Mesodermal cell (in vitro differentiated cells): ENCODE measurements around the gene TMEM60.
A peak's percentile ranks its signal among the peaks of the same experiment; 100 is the strongest.

Experiments
- H3K27ac ChIP-seq: 2 replicates; pipeline ENCODE4 v1.7.0; 2013; ENCODE audit warnings: mild to moderate bottlenecking, low read depth, low read length, moderate library complexity; ENCODE audit not compliant: severe bottlenecking
- H3K36me3 ChIP-seq: 2 replicates; pipeline ENCODE4 v1.7.1; 2013; ENCODE audit warnings: mild to moderate bottlenecking, low read length, moderate library complexity; ENCODE audit not compliant: control insufficient read depth, insufficient read depth
- H3K4me1 ChIP-seq: one replicate; pipeline ENCODE4 v1.7.1; 2013; ENCODE audit warnings: mild to moderate bottlenecking, low read length; ENCODE audit not compliant: insufficient read depth, control insufficient read depth, poor library complexity, severe bottlenecking
- H3K4me3 ChIP-seq: 2 replicates; pipeline ENCODE4 v1.7.0; 2013; ENCODE audit warnings: low read length, control low read depth, mild to moderate bottlenecking; ENCODE audit not compliant: insufficient read depth, poor library complexity, severe bottlenecking; ENCODE audit errors: extremely low read depth
- H3K9me3 ChIP-seq: 2 replicates; pipeline ENCODE4 v1.7.1; 2013; ENCODE audit warnings: mild to moderate bottlenecking, low read length, moderate library complexity; ENCODE audit not compliant: control insufficient read depth
- WGBS, 2 experiments: methylation state at CpG; one replicate each; pipeline ENCODE4 v1.1.5; 2013; ENCODE audit warnings: missing lambda C conversion rate in 2 of 2; ENCODE audit not compliant: insufficient coverage in 2 of 2; 5-methylcytosine and 5-hydroxymethylcytosine counted together

Gene TMEM60

DNA sequence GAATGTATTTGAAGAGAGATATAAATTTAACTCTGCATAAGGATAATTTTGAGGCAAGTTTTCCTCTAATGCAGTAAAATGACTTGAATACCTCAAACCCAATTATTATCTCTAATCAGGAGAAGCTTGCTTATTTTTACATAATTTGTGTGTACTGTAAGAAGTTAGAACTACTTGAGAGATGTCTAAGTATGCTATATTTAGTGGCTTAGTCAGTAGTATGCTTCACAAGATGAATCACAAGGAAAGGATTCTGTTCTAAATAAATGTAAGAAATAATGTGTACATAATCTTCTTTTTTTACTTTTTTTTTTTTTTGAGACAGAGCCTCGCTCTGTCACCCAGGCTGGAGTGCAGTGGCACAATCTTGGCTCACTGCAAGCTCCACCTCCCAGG, 14.1 kb upstream of the TMEM60 start:
- Histone ChIP-seq H3K4me1 (no peaks in the 10 kb centered on the region), H3K4me3 (no peak overlapping the region), H3K36me3 (peaks cover 3% of the 10 kb centered on the region), H3K9me3 (no peaks in the 10 kb centered on the region), H3K27ac (no peak overlapping the region)
- no CpG with 5 or more reads among the region's 1 CpG for WGBS, 2 experiments

GRCh38 chr7:77811516-77812289, 13.5 kb upstream of the TMEM60 start:
- H3K27ac ChIP-seq = no peak overlapping the region
- no peaks in the 10 kb centered on the region for H3K9me3 ChIP-seq
- H3K36me3 ChIP-seq = no peaks in the 10 kb centered on the region
- no peak overlapping the region for H3K4me3 ChIP-seq
- 100% methylated on average over 1 of the region's 2 CpGs; no CpG with 5 or more reads in 1 of the 2 experiments for WGBS, 2 experiments
- H3K4me1 ChIP-seq = no peaks in the 10 kb centered on the region

GRCh38 chr7:77808517-77808916, 10.3 kb upstream of the TMEM60 start:
- WGBS, 2 experiments = no CpG with 5 or more reads among the region's 1 CpG
- H3K27ac ChIP-seq = no peak overlapping the region
- H3K36me3 ChIP-seq = no peaks in the 10 kb centered on the region
- H3K4me1 ChIP-seq = no peaks in the 10 kb centered on the region
- H3K4me3 ChIP-seq = no peak overlapping the region
- H3K9me3 ChIP-seq = peaks cover 6% of the 10 kb centered on the region

DNA sequence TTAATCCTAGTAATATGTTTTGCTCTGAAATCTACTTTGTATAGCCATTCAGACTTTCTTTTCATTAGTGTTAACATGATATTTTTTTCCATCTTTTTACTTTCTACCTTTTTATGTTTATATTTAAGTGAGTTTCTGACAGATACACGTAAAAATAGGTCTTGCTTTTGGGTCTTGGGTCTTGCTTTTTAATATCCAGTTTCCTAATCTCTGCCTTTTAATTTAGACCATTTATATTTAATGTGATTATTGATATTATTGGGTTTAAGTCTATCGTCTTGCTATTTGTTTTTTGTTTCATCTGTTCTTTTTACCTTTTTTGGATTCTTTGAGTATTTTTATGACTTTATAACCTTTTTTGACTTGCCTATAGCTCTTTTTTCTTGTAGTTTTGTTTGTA, 8.2 kb upstream of the TMEM60 start:
- no CpG with 5 or more reads among the region's 2 CpGs for WGBS, 2 experiments
- no peak overlapping the region for H3K4me3 ChIP-seq
- H3K36me3 ChIP-seq = no peaks in the 10 kb centered on the region
- peaks cover 6% of the 10 kb centered on the region for H3K9me3 ChIP-seq
- H3K27ac ChIP-seq = no peak overlapping the region
- H3K4me1 ChIP-seq = no peaks in the 10 kb centered on the region

DNA sequence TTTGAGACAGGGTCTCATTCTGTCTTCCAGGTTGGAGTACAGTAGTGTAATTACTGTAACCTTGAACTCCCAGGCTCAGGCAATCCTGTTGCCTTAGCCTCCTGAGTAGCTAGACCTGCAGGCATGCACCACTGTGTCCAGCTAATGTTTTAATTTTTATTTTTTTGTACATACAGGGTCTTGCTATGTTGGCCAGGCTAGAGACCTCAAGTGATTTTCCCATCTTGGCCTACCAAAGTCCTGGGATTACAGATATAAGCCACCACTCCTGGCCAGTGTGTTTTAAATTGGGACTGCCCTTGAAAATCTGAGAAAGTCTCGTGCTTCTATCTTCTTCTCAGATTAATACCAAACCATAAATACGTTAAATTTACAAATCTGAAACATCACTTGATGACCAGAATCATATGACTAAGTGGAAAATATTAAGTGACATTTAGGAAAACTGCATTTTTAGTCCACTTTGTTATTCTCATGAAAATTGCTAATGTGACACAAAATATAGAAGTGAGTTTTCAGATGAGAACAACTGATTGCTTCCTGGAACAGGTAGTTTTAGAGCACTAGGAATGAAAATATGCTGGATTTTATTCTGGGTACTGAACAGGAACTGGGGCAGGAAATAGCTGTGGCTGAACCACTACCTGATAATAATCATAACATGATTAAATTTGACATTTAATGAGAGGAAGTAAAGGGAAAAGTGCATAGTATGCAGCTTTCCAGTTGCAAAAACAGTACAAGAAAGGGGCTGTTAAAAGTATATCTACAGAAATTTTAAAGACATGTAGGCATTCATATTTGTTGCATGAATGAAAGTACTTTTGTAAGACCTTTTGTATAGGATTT, 4.5 kb upstream of the TMEM60 start:
- Histone ChIP-seq H3K36me3 (no peaks in the 10 kb centered on the region), H3K9me3 (peaks cover 6% of the 10 kb centered on the region), H3K4me3 (no peak overlapping the region), H3K4me1 (peaks cover 6% of the 10 kb centered on the region), H3K27ac (no peak overlapping the region)
- WGBS, 2 experiments = 100% methylated on average over 1 of the region's 2 CpGs; no CpG with 5 or more reads in 1 of the 2 experiments

GRCh38 chr7:77800730-77801129, 2.5 kb upstream of the TMEM60 start:
- H3K9me3 ChIP-seq = peaks cover 3% of the 10 kb centered on the region
- H3K36me3 ChIP-seq = no peaks in the 10 kb centered on the region
- H3K27ac ChIP-seq = no peak overlapping the region
- H3K4me3 ChIP-seq = no peak overlapping the region
- H3K4me1 ChIP-seq = peaks cover 6% of the 10 kb centered on the region
- WGBS, 2 experiments = 80% methylated on average over 1 of the region's 2 CpGs; no CpG with 5 or more reads in 1 of the 2 experiments

DNA sequence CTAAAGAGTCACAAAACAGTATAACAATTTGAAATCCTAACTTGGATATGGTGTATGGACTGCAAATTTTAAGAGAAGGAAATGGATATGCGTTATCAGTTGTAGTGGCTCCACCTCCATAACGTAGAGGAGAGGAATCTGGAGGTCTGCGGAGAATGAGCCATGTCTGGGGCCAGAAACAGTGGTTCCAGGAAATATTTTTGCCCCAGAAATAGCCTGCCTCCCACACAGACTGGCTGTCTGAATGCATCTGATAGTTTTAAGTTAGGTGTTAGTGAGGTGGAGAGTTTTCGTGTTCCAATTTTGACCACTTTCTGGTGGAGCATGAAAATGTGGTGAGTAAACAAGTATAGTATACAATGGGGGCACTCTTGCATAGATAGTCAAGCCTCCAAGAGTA, 1.9 kb upstream of the TMEM60 start:
- Histone ChIP-seq H3K36me3 (peaks cover 2% of the 10 kb centered on the region), H3K9me3 (no peaks in the 10 kb centered on the region), H3K27ac (no peak overlapping the region), H3K4me3 (peak overlapping the region; percentile 88), H3K4me1 (peaks cover 6% of the 10 kb centered on the region)
- 79 to 90% methylated on average over 2 to 4 of the region's 4 CpGs for WGBS, 2 experiments

DNA sequence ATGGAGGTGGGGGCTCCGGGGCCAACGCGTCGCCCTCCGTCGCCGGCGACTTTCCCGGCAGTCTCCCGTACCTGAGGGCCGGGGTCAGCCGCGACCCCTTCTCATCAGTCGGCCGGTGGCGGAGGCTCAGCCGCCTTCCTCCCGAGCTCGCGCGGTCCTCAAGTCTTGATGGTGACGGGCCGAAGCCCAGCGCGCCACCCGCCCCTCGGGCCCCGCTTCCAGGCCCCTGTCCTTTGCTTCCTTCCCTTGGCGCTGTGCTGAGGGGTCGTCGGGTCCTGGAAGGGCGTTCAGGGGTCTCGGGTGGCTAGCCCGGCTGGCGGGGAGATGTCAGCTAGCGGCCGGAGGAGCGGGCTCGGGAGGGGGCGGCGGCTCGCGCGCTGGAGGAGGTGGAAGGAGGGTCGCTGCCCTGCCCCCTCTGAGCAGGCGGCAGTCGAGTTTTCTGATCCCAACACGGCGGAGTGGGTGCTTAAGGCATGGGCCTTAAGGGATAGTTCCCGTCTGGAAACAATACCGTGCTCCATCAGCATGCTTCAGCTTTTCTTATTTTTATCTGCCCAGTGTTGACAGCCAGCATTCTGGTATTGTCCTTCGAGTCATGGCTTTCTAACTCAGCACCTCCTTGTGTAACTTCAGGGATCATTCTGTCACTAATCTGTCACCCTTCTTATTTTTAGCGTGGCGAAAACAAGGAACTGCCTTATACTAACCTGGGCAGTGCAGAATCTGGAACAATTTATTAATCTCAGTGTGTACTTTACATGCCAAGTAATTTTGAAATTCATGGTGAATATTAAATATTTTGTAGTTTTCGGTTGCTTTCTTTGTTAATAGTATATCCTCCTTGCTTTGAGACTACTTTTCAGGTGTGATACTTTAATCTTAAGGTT, 1.1 kb upstream of the TMEM60 start:
- Histone ChIP-seq H3K27ac (peak overlapping the region; percentile 83), H3K36me3 (peaks cover 9% of the 10 kb centered on the region), H3K4me3 (peak overlapping the region; percentile 88), H3K9me3 (no peaks in the 10 kb centered on the region), H3K4me1 (peaks cover 6% of the 10 kb centered on the region)
- WGBS, 2 experiments = 0% methylated on average over 37 of the region's 55 CpGs

- WGBS, 2 experiments = 0% methylated on average over 35 of the region's 35 CpGs
- Histone ChIP-seq H3K4me1 (peaks cover 6% of the 10 kb centered on the region), H3K27ac (peak overlapping the region; percentile 73), H3K4me3 (peak overlapping the region; percentile 88), H3K9me3 (no peaks in the 10 kb centered on the region), H3K36me3 (peaks cover 20% of the 10 kb centered on the region)
Measured at GRCh38 chr7:77797734-77798393, 370 bp downstream of the TMEM60 start.

GRCh38 chr7:77796960-77797359, 1.3 kb downstream of the TMEM60 start:
- H3K9me3 ChIP-seq = no peaks in the 10 kb centered on the region
- 92% methylated on average over 3 of the region's 5 CpGs; no CpG with 5 or more reads in 1 of the 2 experiments for WGBS, 2 experiments
- H3K4me3 ChIP-seq = peak overlapping the region; percentile 88
- H3K4me1 ChIP-seq = peaks cover 6% of the 10 kb centered on the region
- peaks cover 20% of the 10 kb centered on the region for H3K36me3 ChIP-seq
- no peak overlapping the region for H3K27ac ChIP-seq
